Osteoblast (primary cell): ENCODE results near the gene GRM7. TPM values are rescaled to one million over a fixed set of nuclear protein-coding genes. Genes with fewer than 3 reads are reported as not detected.

Experiments used
- DNase-seq: peaks from one replicate; pipeline ENCODE4 v3.0.0; 2011; ENCODE audit warnings: low spot score, mixed read lengths; ENCODE audit not compliant: insufficient read length; ENCODE audit errors: missing footprints
- H2AFZ ChIP-seq: 2 replicates; pipeline ENCODE4 v1.6.0; 2011; ENCODE audit warnings: mild to moderate bottlenecking, low read length
- H3K27ac ChIP-seq: 2 replicates; pipeline ENCODE4 v1.5.1; 2011; ENCODE audit warnings: mild to moderate bottlenecking, low read depth, low read length, moderate library complexity
- H3K27me3 ChIP-seq: 2 replicates; pipeline ENCODE4 v1.6.0; 2012; ENCODE audit warnings: mild to moderate bottlenecking, control low read depth, inconsistent platforms, low read length, moderate library complexity; ENCODE audit not compliant: insufficient read depth
- H3K36me3 ChIP-seq: 2 replicates; pipeline ENCODE4 v1.5.1; 2011; ENCODE audit warnings: mild to moderate bottlenecking, low read length, control low read depth, moderate library complexity; ENCODE audit not compliant: insufficient read depth
- H3K4me1 ChIP-seq: 2 replicates; pipeline ENCODE4 v1.5.1; 2011; ENCODE audit warnings: mild to moderate bottlenecking, low read length, control low read depth, moderate library complexity; ENCODE audit not compliant: insufficient read depth
- H3K4me2 ChIP-seq: 2 replicates; pipeline ENCODE4 v1.6.0; 2011; ENCODE audit warnings: mild to moderate bottlenecking, low read length; ENCODE audit not compliant: insufficient read depth
- H3K4me3 ChIP-seq: fragments of 200-600 bp; sonication (generic); 3 replicates; pipeline ENCODE4 v1.5.1; 2012; ENCODE audit warnings: mild to moderate bottlenecking, low read length, inconsistent platforms; ENCODE audit not compliant: insufficient read depth
- H3K79me2 ChIP-seq: 2 replicates; pipeline ENCODE4 v1.6.0; 2012; ENCODE audit warnings: mild to moderate bottlenecking, low read length, control low read depth, inconsistent platforms; ENCODE audit not compliant: insufficient read depth
- H3K9me3 ChIP-seq: 2 replicates; pipeline ENCODE4 v1.5.1; 2011; ENCODE audit warnings: low read depth, low read length, control low read depth
- H4K20me1 ChIP-seq: 2 replicates; pipeline ENCODE4 v1.6.0; 2012; ENCODE audit warnings: mild to moderate bottlenecking, low read length, control low read depth; ENCODE audit not compliant: insufficient read depth
- CTCF ChIP-seq: IDR thresholded peaks from 2 replicates; pipeline ENCODE4 v1.5.1; 2011; ENCODE audit warnings: mild to moderate bottlenecking, low read depth, low read length, moderate library complexity; ENCODE audit errors: extremely low read depth
- total RNA-seq: library from RNA; depleted of rRNA; stranded (reverse); fragments of >200 nt; gene quantifications from 2 replicates; pipeline ENCODE4 v1.2.3, GENCODE V29; 2012

Gene GRM7
- total RNA-seq, 1 donor = not detected

GRCh38 chr3:7567160-7567559, 706.2 kb downstream of the GRM7 start:
- no peaks in the 10 kb centered on the region for H3K36me3 ChIP-seq
- H3K9me3 ChIP-seq = no peaks in the 10 kb centered on the region
- no peak for TF ChIP-seq CTCF
- no peaks in the 10 kb centered on the region for H3K4me1 ChIP-seq
- H3K79me2 ChIP-seq = no peaks in the 10 kb centered on the region
- no peak overlapping the region for H2AFZ ChIP-seq
- H4K20me1 ChIP-seq = no peaks in the 10 kb centered on the region
- no peak for DNase-seq
- H3K4me2 ChIP-seq = no peak overlapping the region
- no peak overlapping the region for H3K4me3 ChIP-seq
- no peaks in the 10 kb centered on the region for H3K27me3 ChIP-seq
- no peak overlapping the region for H3K27ac ChIP-seq

DNA sequence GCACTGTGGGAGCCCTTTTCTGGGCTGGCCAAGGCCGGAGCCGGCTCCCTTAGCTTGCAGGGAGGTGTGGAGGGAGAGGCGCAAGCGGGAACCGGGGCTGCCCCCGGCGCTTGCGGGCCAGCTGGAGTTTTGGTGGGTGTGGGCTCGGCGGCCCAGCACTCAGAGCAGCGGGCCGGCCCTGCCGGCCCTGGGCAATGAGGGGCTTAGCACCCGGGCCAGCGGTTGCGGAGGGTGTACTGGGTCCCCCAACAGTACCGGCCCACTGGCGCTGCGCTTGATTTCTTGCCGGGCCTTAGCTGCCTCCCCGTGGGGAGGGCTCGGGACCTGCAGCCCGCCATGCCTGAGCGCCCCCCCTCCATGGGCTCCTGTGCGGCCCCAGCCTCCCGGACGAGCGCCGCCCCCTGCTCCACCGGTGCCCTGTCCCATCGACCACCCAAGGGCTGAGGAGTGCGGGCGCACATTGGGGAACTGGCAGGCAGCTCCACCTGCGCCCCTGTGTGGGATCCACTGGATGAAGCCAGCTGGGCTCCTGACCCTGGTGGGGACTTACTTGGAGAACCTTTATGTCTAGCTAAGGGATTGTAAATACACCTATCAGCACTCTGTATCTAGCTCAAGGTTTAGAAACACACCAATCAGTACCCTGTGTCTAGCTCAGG, 707.7 kb downstream of the GRM7 start:
- no peak for DNase-seq
- H3K36me3 ChIP-seq = no peaks in the 10 kb centered on the region
- no peak overlapping the region for H3K4me2 ChIP-seq
- no peaks in the 10 kb centered on the region for H3K79me2 ChIP-seq
- H3K4me3 ChIP-seq = no peak overlapping the region
- no peak overlapping the region for H3K27ac ChIP-seq
- H3K27me3 ChIP-seq = no peaks in the 10 kb centered on the region
- no peaks in the 10 kb centered on the region for H3K4me1 ChIP-seq
- TF ChIP-seq CTCF = no peak
- H2AFZ ChIP-seq = no peak overlapping the region
- no peaks in the 10 kb centered on the region for H3K9me3 ChIP-seq
- H4K20me1 ChIP-seq = no peaks in the 10 kb centered on the region

DNA sequence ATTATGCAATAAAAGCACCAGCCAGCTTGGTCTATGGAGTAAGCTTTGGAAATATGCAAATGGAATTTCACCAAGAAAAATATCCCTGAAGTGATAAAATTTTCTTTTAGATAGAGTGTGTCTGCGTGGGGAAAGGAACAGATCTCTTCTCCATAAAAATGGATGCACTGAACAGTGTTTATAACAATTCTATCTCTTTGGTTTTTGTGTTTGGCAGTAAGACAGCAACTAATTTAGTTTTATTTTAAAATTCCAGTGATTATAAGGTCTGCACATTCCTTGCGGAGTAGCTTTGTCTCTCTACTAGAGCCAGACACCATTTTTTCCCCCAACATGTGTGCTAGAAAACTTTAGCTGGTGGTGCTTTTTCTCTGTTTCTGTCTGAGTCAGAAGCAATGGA, 712.4 kb downstream of the GRM7 start:
- H3K79me2 ChIP-seq = no peaks in the 10 kb centered on the region
- H3K27me3 ChIP-seq = no peaks in the 10 kb centered on the region
- H3K4me3 ChIP-seq = no peak overlapping the region
- no peak overlapping the region for H2AFZ ChIP-seq
- no peaks in the 10 kb centered on the region for H3K4me1 ChIP-seq
- H4K20me1 ChIP-seq = no peaks in the 10 kb centered on the region
- no peak overlapping the region for H3K4me2 ChIP-seq
- no peaks in the 10 kb centered on the region for H3K36me3 ChIP-seq
- no peak for TF ChIP-seq CTCF
- no peak for DNase-seq
- no peak overlapping the region for H3K27ac ChIP-seq
- H3K9me3 ChIP-seq = peaks cover 1% of the 10 kb centered on the region

DNA sequence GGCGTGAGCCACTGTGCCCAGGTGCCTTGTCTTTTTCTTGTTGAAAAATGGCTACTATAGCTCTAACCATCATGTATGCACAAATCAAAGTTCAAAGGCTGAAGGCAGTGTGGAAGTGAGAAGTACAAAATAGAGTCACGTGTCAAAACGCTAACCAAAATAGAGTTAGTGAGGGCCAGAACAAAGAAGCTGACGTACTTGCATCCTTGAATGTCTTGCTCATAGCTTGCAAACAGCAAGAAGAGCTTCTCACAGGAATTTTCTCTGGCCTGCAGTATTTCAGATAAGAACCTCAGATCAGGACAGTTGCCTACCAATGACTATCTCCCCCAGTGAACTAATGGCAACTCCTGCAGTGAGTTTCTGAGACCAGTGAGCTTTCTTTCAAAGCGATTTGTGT, 713.5 kb downstream of the GRM7 start:
- H3K4me3 ChIP-seq = no peak overlapping the region
- no peaks in the 10 kb centered on the region for H4K20me1 ChIP-seq
- DNase-seq = no peak
- no peaks in the 10 kb centered on the region for H3K4me1 ChIP-seq
- no peak overlapping the region for H3K4me2 ChIP-seq
- H3K9me3 ChIP-seq = peaks cover 1% of the 10 kb centered on the region
- H2AFZ ChIP-seq = no peak overlapping the region
- no peak for TF ChIP-seq CTCF
- no peaks in the 10 kb centered on the region for H3K27me3 ChIP-seq
- H3K36me3 ChIP-seq = no peaks in the 10 kb centered on the region
- no peaks in the 10 kb centered on the region for H3K79me2 ChIP-seq
- no peak overlapping the region for H3K27ac ChIP-seq
